Measurements from ENCODE around the gene SLC49A4. TPM values are rescaled to one million over a fixed set of nuclear protein-coding genes. Genes with fewer than 3 reads are reported as not detected.

The SLC49A4 gene
- total and polyA plus RNA-seq, 2 of the 13 experiments (the other 11 are each of a cell fraction or from before 2014, with no cell fraction given): 6.5 to 16.3 TPM

DNA sequence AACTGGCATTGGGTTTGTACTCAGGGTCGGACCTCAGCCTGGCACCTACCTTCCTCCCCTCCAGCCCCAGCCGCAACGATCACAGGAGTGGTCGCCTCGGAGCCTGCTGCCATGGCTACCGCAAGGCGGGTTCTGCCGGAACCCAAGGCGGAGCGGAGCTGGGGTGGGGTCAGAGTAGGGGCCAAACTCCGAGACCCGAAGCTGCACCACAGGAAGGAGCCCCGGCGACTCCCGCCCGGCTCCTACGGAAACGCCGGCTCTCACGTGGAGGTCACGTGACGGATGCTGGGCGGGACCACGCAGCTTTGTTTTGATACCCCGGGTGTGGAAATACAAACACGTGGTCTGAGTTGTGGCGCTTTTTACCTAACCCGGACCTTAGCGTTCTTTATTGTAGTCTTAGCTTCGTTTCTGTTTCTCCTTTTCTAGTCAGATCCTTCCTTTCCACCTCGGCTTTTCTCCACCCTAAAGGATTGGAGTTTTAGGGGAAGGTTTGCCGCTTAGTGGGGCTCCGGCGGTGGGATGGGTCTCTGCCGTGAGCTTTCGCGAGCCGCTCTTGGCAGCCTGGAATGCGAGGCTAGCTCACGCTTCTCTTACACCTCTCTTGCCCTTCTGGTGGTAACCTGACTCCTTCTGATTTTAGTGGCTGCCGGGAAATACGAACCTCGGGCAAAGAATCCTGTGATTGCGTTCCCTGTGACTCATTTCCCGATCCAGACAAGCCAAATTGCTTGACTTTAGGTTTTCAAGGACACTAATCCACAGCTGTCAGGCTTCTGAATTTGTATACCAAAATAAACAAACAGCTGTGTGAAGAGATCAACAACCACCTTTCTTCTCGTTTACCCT lies 1.1 kb upstream of the SLC49A4 start, which contains the start of gene HSPBAP1 (continued):
- TF ChIP-seq, protein P1, sequence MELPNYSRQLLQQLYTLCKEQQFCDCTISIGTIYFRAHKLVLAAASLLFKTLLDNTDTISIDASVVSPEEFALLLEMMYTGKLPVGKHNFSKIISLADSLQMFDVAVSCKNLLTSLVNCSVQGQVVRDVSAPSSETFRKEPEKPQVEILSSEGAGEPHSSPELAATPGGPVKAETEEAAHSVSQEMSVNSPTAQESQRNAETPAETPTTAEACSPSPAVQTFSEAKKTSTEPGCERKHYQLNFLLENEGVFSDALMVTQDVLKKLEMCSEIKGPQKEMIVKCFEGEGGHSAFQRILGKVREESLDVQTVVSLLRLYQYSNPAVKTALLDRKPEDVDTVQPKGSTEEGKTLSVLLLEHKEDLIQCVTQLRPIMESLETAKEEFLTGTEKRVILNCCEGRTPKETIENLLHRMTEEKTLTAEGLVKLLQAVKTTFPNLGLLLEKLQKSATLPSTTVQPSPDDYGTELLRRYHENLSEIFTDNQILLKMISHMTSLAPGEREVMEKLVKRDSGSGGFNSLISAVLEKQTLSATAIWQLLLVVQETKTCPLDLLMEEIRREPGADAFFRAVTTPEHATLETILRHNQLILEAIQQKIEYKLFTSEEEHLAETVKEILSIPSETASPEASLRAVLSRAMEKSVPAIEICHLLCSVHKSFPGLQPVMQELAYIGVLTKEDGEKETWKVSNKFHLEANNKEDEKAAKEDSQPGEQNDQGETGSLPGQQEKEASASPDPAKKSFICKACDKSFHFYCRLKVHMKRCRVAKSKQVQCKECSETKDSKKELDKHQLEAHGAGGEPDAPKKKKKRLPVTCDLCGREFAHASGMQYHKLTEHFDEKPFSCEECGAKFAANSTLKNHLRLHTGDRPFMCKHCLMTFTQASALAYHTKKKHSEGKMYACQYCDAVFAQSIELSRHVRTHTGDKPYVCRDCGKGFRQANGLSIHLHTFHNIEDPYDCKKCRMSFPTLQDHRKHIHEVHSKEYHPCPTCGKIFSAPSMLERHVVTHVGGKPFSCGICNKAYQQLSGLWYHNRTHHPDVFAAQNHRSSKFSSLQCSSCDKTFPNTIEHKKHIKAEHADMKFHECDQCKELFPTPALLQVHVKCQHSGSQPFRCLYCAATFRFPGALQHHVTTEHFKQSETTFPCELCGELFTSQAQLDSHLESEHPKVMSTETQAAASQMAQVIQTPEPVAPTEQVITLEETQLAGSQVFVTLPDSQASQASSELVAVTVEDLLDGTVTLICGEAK (IDR thresholded peaks at IDR 0.05): no peak
- TF ChIP-seq, protein P1 (CRISPR knock-in tag; IDR thresholded peaks at IDR 0.05): peak; percentile 67
- 0 out of 2 replicates have a peak, but pooled peaks have one; percentile 53 for TF ChIP-seq ZSCAN12 (CRISPR knock-in tag; IDR thresholded peaks at IDR 0.05)
- TF ChIP-seq NR2C2 (CRISPR knock-in tag; IDR thresholded peaks at IDR 0.05; ENCODE audit: borderline replicate concordance): peak; percentile 56; the same call in 1 of the 2 replicates
- no peak for TF ChIP-seq ZNF337 (CRISPR knock-in tag; IDR thresholded peaks at IDR 0.05; ENCODE audit: borderline replicate concordance, low read depth)
- peak; percentile 30; the same call in 1 of the 2 replicates for TF ChIP-seq ZNF335 (CRISPR knock-in tag; IDR thresholded peaks at IDR 0.05)
- TF ChIP-seq MYC (CRISPR knock-in tag; IDR thresholded peaks at IDR 0.05; ENCODE audit: borderline replicate concordance): peak; percentile 95
- 0 out of 2 replicates have a peak, but pooled peaks have one; percentile 58 for TF ChIP-seq TOE1 (CRISPR knock-in tag; IDR thresholded peaks at IDR 0.05)
- TF ChIP-seq ZNF460 (CRISPR knock-in tag; IDR thresholded peaks at IDR 0.05; ENCODE audit: borderline replicate concordance): no peak
- TF ChIP-seq ZFP91 (CRISPR knock-in tag; IDR thresholded peaks at IDR 0.05; ENCODE audit: borderline replicate concordance): peak; percentile 75; the same call in 1 of the 2 replicates
- TF ChIP-seq, protein P2, sequence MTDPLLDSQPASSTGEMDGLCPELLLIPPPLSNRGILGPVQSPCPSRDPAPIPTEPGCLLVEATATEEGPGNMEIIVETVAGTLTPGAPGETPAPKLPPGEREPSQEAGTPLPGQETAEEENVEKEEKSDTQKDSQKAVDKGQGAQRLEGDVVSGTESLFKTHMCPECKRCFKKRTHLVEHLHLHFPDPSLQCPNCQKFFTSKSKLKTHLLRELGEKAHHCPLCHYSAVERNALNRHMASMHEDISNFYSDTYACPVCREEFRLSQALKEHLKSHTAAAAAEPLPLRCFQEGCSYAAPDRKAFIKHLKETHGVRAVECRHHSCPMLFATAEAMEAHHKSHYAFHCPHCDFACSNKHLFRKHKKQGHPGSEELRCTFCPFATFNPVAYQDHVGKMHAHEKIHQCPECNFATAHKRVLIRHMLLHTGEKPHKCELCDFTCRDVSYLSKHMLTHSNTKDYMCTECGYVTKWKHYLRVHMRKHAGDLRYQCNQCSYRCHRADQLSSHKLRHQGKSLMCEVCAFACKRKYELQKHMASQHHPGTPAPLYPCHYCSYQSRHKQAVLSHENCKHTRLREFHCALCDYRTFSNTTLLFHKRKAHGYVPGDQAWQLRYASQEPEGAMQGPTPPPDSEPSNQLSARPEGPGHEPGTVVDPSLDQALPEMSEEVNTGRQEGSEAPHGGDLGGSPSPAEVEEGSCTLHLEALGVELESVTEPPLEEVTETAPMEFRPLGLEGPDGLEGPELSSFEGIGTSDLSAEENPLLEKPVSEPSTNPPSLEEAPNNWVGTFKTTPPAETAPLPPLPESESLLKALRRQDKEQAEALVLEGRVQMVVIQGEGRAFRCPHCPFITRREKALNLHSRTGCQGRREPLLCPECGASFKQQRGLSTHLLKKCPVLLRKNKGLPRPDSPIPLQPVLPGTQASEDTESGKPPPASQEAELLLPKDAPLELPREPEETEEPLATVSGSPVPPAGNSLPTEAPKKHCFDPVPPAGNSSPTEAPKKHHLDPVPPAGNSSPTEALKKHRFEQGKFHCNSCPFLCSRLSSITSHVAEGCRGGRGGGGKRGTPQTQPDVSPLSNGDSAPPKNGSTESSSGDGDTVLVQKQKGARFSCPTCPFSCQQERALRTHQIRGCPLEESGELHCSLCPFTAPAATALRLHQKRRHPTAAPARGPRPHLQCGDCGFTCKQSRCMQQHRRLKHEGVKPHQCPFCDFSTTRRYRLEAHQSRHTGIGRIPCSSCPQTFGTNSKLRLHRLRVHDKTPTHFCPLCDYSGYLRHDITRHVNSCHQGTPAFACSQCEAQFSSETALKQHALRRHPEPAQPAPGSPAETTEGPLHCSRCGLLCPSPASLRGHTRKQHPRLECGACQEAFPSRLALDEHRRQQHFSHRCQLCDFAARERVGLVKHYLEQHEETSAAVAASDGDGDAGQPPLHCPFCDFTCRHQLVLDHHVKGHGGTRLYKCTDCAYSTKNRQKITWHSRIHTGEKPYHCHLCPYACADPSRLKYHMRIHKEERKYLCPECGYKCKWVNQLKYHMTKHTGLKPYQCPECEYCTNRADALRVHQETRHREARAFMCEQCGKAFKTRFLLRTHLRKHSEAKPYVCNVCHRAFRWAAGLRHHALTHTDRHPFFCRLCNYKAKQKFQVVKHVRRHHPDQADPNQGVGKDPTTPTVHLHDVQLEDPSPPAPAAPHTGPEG (CRISPR knock-in tag; IDR thresholded peaks at IDR 0.05): peak; percentile 59; the same call in 1 of the 2 replicates

Measured in HepG2 (cell line).